HG02981 (cell line): ENCODE results near the gene KRT76.
"Not testable (repeated sequence)": the region's sequence is repeated elsewhere in the genome, so short reads cannot be mapped to it uniquely, and the experiment has no call there.

Experiments used
- ATAC-seq: cut with Tn5 transposase; IDR thresholded peaks from one replicate; pipeline ENCODE4 v1.9.1; 2021; ENCODE audit warnings: mild to moderate bottlenecking, moderate library complexity; ENCODE audit not compliant: unreplicated experiment

The KRT76 gene

GRCh38 chr12:52798671-52799504, 21.7 kb upstream of the KRT76 start:
- ATAC-seq: no peak

DNA sequence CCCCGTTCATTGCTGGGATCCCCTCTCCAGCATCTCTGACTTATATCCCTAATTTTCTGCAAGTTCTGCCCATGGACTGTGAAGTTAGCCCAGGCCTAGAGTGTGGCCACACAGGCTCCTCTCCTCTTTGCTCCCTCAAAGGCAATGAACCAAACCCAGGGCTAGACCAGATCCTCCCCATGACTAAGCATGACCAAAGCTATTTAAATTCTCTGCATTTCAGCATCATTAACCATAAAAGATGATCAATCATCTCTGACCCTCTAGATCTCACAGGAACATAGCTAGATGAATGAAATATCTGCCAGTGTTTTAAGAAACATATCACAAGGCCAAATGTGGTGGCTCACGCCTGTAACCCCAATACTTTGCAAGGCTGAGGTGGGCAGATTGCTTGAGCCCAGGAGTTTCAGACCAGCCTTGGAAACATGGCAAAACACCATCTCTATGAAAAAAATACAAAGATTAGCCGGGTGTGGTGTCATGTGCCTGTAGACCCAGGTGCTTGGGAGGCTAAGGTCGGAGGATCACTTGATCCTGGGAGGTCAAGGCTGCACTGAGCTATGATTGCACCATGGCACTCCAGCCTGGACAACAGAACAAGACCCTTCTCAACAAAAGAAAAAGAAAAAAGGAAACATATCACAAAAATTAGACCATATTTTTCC, 21.0 kb upstream of the KRT76 start:
- ATAC-seq: no peak

- no peak for ATAC-seq
Measured at GRCh38 chr12:52797529-52797894, 20.4 kb upstream of the KRT76 start.

- no peak for ATAC-seq
Measured at GRCh38 chr12:52796839-52797528, 19.8 kb upstream of the KRT76 start.

DNA sequence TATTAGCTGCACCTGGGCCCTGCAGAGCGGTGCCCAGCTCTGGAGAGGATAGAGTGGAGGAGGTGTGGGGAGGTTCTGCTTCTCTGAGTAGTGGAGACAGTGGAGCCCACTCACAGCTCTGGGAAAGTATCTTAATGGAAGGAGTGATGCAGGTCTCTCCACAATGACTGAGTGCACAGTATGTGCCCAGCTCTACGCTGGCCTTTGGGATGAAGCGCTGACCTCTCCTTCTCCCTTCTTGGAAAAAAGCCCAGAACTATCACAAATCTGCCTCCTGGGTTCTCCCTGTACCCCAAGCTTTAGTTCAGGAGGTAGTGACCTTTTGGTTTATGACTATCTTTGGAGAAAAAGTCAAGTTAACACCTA, 19.3 kb upstream of the KRT76 start:
- no peak for ATAC-seq

- ATAC-seq: no peak
Measured at GRCh38 chr12:52795694-52796428, 18.7 kb upstream of the KRT76 start, which contains the start of gene KRT3. KRT3 (minus strand) TSS chr12:52796117; CDS start chr12:52796042, 75 bp downstream.

- not testable (repeated sequence) for ATAC-seq
Measured at GRCh38 chr12:52795332-52795674, 18.2 kb upstream of the KRT76 start.

- no peak for ATAC-seq
Measured at GRCh38 chr12:52794479-52795331, 17.6 kb upstream of the KRT76 start.

DNA sequence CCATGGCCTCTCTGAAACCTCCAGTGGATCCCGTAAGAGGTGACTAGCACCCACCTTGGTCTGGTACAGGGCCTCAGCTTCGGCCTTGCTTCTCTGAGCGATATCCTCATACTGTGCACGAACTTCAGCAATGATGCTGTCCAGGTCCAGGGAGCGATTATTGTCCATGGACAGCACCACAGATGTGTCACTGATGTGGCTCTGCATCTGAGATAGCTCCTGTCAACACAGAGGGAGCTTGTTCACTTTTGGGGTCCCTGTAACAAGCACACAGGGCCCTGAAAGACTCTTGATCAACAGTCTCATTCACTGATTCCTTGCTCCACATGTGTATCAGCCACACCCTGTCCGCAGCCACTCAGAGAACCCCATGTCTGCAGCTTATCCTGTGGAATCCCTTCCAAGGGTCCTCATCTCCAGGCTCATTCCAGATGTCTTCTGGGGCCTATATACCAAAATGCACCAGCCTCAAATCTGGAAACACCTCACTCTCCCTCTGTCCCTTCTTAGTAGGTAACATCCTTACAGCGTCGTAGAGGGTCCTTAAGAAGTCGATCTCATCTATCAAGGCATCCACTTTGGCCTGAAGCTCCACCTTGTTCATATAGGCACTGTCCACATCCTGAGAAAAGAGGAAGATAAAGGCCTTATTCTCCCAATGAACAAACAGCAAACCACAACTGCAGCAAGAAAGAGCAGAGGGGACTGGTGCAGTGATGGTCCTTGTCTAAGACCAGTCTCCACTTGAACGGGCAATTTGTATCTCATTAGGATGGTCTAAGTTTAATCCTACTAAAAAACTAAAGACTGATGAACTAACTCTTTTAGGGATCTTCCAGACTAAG, 15.3 kb upstream of the KRT76 start:
- no peak for ATAC-seq

DNA sequence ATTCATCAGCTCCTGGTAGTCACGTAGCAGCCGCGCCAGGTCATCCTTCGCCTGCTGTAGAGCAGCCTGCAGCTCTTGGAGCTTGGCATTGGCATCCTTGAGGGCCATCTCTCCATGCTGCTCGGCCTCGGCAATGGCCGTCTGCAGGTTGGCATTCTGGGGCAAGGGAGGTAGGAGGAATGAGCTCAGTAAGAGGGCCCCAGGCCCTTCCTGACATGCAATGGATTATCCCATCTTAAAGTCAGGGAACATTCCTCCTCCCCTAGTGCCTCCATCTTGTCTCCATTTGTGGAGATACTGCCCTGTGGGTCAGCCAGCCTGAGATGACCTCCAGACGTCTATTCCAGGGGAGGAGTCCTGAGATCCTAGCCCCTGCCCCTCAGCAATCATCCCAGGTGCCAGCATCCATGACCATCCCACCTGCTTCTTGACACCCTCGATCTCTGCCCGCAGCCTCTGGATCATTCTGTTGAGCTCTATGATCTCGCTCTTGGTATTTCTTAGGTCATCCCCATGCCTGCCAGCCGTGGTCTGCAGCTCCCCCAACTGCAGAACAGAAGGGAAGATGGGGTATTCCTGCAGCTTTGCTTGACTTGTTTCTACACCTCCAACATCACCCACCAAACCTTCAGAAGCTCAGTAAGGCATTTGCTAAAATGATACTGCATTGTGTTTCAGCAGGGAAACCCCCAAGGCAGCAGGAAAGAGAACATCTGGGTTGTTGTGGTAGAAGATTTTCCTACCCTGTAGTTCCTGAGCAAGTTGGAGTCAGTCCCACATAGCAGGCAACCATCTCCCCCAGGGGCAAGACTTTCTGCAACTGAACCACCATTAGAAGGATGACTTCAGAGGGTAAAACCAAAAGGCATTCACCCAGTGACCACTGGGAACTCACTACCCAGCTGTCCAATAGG, 14.4 kb upstream of the KRT76 start:
- no peak for ATAC-seq

GRCh38 chr12:52790427-52791270, 13.5 kb upstream of the KRT76 start:
- no peak for ATAC-seq

GRCh38 chr12:52789637-52790426, 12.7 kb upstream of the KRT76 start:
- ATAC-seq: no peak

- ATAC-seq: no peak
Measured at GRCh38 chr12:52788876-52789636, 11.9 kb upstream of the KRT76 start.

- ATAC-seq: no peak
Measured at GRCh38 chr12:52788192-52788875, 11.2 kb upstream of the KRT76 start.
